Subcutaneous adipose tissue (tissue), 4 donors: ENCODE data around the gene SNN. TPM values are rescaled to one million over a fixed set of nuclear protein-coding genes. Genes with fewer than 3 reads are reported as not detected.

Source experiments
- CTCF ChIP-seq: fragments of 450-650 bp; IDR thresholded peaks from one replicate; pipeline ENCODE4 v1.5.1; 2016; ENCODE audit warnings: low read depth, mild to moderate bottlenecking, control low read depth, antibody characterized with exemption, moderate library complexity
- total RNA-seq, 4 donors: library from RNA; depleted of rRNA; stranded (reverse); fragments of >200 nt; gene quantifications; one replicate each; pipeline ENCODE4 v1.1.0, GENCODE V29; 2016

Gene SNN
- total RNA-seq, 4 donors from 2014 or later = 25.4 to 87.6 (median 50.1) TPM

- TF ChIP-seq CTCF = no peak
Observed at GRCh38 chr16:11673091-11674000, 5.1 kb downstream of the SNN start.

GRCh38 chr16:11674001-11674817 is 6.0 kb downstream of the SNN start:
- TF ChIP-seq CTCF = no peak

GRCh38 chr16:11674818-11675560 is 6.7 kb downstream of the SNN start:
- no peak for TF ChIP-seq CTCF

- TF ChIP-seq CTCF = no peak
Observed at GRCh38 chr16:11675561-11676511, 7.6 kb downstream of the SNN start.

- TF ChIP-seq CTCF = no peak
Observed at GRCh38 chr16:11676799-11677198, 8.5 kb downstream of the SNN start.

- no peak for TF ChIP-seq CTCF
Observed at GRCh38 chr16:11677451-11677951, 9.2 kb downstream of the SNN start.
